HG02840 (cell line): ENCODE measurements around the gene DLGAP5.

ENCODE experiments used
- ATAC-seq: cut with Tn5 transposase; IDR thresholded peaks from one replicate; pipeline ENCODE4 v1.9.1; 2021; ENCODE audit warnings: mild to moderate bottlenecking, moderate library complexity, moderate number of reproducible peaks; ENCODE audit not compliant: unreplicated experiment, low FRiP score

Gene DLGAP5

GRCh38 chr14:55116246-55117030 is 74.9 kb downstream of the DLGAP5 start:
- no peak for ATAC-seq

- no peak for ATAC-seq
Observed at GRCh38 chr14:55115861-55116245, 75.5 kb downstream of the DLGAP5 start.

- ATAC-seq, result no peak
Observed at GRCh38 chr14:55115460-55115859, 75.9 kb downstream of the DLGAP5 start.

- ATAC-seq, result no peak
Observed at GRCh38 chr14:55114720-55115119, 76.7 kb downstream of the DLGAP5 start.

- no peak for ATAC-seq
Observed at GRCh38 chr14:55111122-55111708, 80.2 kb downstream of the DLGAP5 start.

- no peak for ATAC-seq
Observed at GRCh38 chr14:55109836-55110235, 81.5 kb downstream of the DLGAP5 start.

- no peak for ATAC-seq
Observed at GRCh38 chr14:55107766-55108554, 83.4 kb downstream of the DLGAP5 start.

- no peak for ATAC-seq
Observed at GRCh38 chr14:55105991-55106390, 85.4 kb downstream of the DLGAP5 start.

GRCh38 chr14:55103971-55104954 is 87.1 kb downstream of the DLGAP5 start:
- ATAC-seq, result no peak

GRCh38 chr14:55103005-55103640 is 88.3 kb downstream of the DLGAP5 start:
- ATAC-seq, result peak; percentile 37

GRCh38 chr14:55102141-55102621 is 89.2 kb downstream of the DLGAP5 start:
- peak; percentile 71 for ATAC-seq

- no peak for ATAC-seq
Observed at GRCh38 chr14:55101698-55102097, 89.7 kb downstream of the DLGAP5 start.

- ATAC-seq, result no peak
Observed at GRCh38 chr14:55099756-55100155, 91.6 kb downstream of the DLGAP5 start.

- no peak for ATAC-seq
Observed at GRCh38 chr14:55098561-55098898, 92.9 kb downstream of the DLGAP5 start.
